ENCODE measurements around the gene CNTNAP2.

CNTNAP2 gene

GRCh38 chr7:146138926-146139325, 22.3 kb downstream of the CNTNAP2 start:
- no peak overlapping the region for H2BK5ac ChIP-seq (ENCODE audit: low read depth, low read length, poor library complexity)
- H2BK12ac ChIP-seq (ENCODE audit: low read length), result no peak overlapping the region
- H4K12ac ChIP-seq (ENCODE audit: low read depth, low read length), result no peak overlapping the region
- H3K23ac ChIP-seq (ENCODE audit: low read length), result no peak overlapping the region
- no peak overlapping the region for H3K4me3 ChIP-seq (ENCODE audit: low read depth, low read length)
- no peak overlapping the region for H3K18ac ChIP-seq (ENCODE audit: low read length)
- no peak overlapping the region for H3K4me2 ChIP-seq (ENCODE audit: low read length)
- WGBS (ENCODE audit: extremely low coverage, insufficient coverage, insufficient read length), result no CpG with 5 or more reads among the region's 4 CpGs
- no peak overlapping the region for H4K91ac ChIP-seq (ENCODE audit: low read depth, low read length)
- no peak overlapping the region for H2AFZ ChIP-seq (ENCODE audit: insufficient read depth, low read length, poor library complexity)
- H3K4ac ChIP-seq (ENCODE audit: low read depth, low read length), result no peak overlapping the region
- no peak overlapping the region for H2AK5ac ChIP-seq (ENCODE audit: low read length)
- H3K9ac ChIP-seq (ENCODE audit: low read length), result no peak overlapping the region
- no peaks in the 10 kb centered on the region for H3K4me1 ChIP-seq (ENCODE audit: control insufficient read depth in 1 of 2, insufficient read depth in 2 of 2, low read length in 2 of 2)
- H2BK120ac ChIP-seq (ENCODE audit: insufficient read depth, low read length, poor library complexity), result no peak overlapping the region
- no peaks in the 10 kb centered on the region for H3K27me3 ChIP-seq (ENCODE audit: insufficient read depth, low read length)
- no peak overlapping the region for H3K14ac ChIP-seq (ENCODE audit: low read length)
- DNase-seq, result no peak
- no peaks in the 10 kb centered on the region for H3K79me1 ChIP-seq (ENCODE audit: low read length)
- no peaks in the 10 kb centered on the region for H3K79me2 ChIP-seq (ENCODE audit: control insufficient read depth, insufficient read depth, low read length, poor library complexity)
- H3K27ac ChIP-seq (ENCODE audit: low read depth, low read length), result no peak overlapping the region
- no peaks in the 10 kb centered on the region for H3K36me3 ChIP-seq (ENCODE audit: control insufficient read depth in 1 of 2, insufficient read depth in 2 of 2, low read length in 2 of 2)
- no peaks in the 10 kb centered on the region for H3K9me3 ChIP-seq (ENCODE audit: insufficient read depth, low read depth, low read length)
- no peak overlapping the region for H4K8ac ChIP-seq (ENCODE audit: low read depth, low read length)

GRCh38 chr7:146146831-146147486, 30.4 kb downstream of the CNTNAP2 start:
- Histone ChIP-seq H3K27me3 (ENCODE audit: insufficient read depth, low read length) (no peaks in the 10 kb centered on the region), H3K4me2 (ENCODE audit: low read length) (no peak overlapping the region)

GRCh38 chr7:146150153-146150552, 33.6 kb downstream of the CNTNAP2 start:
- H3K14ac ChIP-seq (ENCODE audit: low read length), result no peak overlapping the region
- no peak overlapping the region for H3K18ac ChIP-seq (ENCODE audit: low read length)
- H3K9ac ChIP-seq (ENCODE audit: low read length), result no peak overlapping the region
- H3K9me3 ChIP-seq (ENCODE audit: insufficient read depth, low read depth, low read length), result no peaks in the 10 kb centered on the region
- H3K79me1 ChIP-seq (ENCODE audit: low read length), result no peaks in the 10 kb centered on the region
- H2AK5ac ChIP-seq (ENCODE audit: low read length), result no peak overlapping the region
- no peaks in the 10 kb centered on the region for H3K79me2 ChIP-seq (ENCODE audit: control insufficient read depth, insufficient read depth, low read length, poor library complexity)
- H4K8ac ChIP-seq (ENCODE audit: low read depth, low read length), result no peak overlapping the region
- no peak overlapping the region for H3K27ac ChIP-seq (ENCODE audit: low read depth, low read length)
- H3K4me3 ChIP-seq (ENCODE audit: low read depth, low read length), result no peak overlapping the region
- no peaks in the 10 kb centered on the region for H3K27me3 ChIP-seq (ENCODE audit: insufficient read depth, low read length)
- no peaks in the 10 kb centered on the region for H3K4me1 ChIP-seq (ENCODE audit: control insufficient read depth in 1 of 2, insufficient read depth in 2 of 2, low read length in 2 of 2)
- no peak overlapping the region for H2BK5ac ChIP-seq (ENCODE audit: low read depth, low read length, poor library complexity)
- H3K4me2 ChIP-seq (ENCODE audit: low read length), result no peak overlapping the region
- no peak overlapping the region for H3K23ac ChIP-seq (ENCODE audit: low read length)
- no peak overlapping the region for H3K4ac ChIP-seq (ENCODE audit: low read depth, low read length)
- H4K91ac ChIP-seq (ENCODE audit: low read depth, low read length), result no peak overlapping the region
- peak in 1 of 2 donors; percentile 30 for DNase-seq
- H2AFZ ChIP-seq (ENCODE audit: insufficient read depth, low read length, poor library complexity), result no peak overlapping the region
- H2BK12ac ChIP-seq (ENCODE audit: low read length), result no peak overlapping the region
- no peak overlapping the region for H4K12ac ChIP-seq (ENCODE audit: low read depth, low read length)
- H3K36me3 ChIP-seq (ENCODE audit: control insufficient read depth in 1 of 2, insufficient read depth in 2 of 2, low read length in 2 of 2), result no peaks in the 10 kb centered on the region
- no peak overlapping the region for H2BK120ac ChIP-seq (ENCODE audit: insufficient read depth, low read length, poor library complexity)

More at GRCh38 chr7:146146831-146147486, 30.4 kb downstream of the CNTNAP2 start:
- no peak overlapping the region for H3K23ac ChIP-seq (ENCODE audit: low read length)
- H3K18ac ChIP-seq (ENCODE audit: low read length), result no peak overlapping the region
- H2AFZ ChIP-seq (ENCODE audit: insufficient read depth, low read length, poor library complexity), result no peak overlapping the region
- no peak overlapping the region for H3K14ac ChIP-seq (ENCODE audit: low read length)
- no peaks in the 10 kb centered on the region for H3K79me1 ChIP-seq (ENCODE audit: low read length)
- no peaks in the 10 kb centered on the region for H3K79me2 ChIP-seq (ENCODE audit: control insufficient read depth, insufficient read depth, low read length, poor library complexity)
- no peak overlapping the region for H3K4ac ChIP-seq (ENCODE audit: low read depth, low read length)
- no peak overlapping the region for H2AK5ac ChIP-seq (ENCODE audit: low read length)
- no peak overlapping the region for H3K4me3 ChIP-seq (ENCODE audit: low read depth, low read length)
- no peak overlapping the region for H4K12ac ChIP-seq (ENCODE audit: low read depth, low read length)
- no peak overlapping the region for H2BK5ac ChIP-seq (ENCODE audit: low read depth, low read length, poor library complexity)
- H3K27ac ChIP-seq (ENCODE audit: low read depth, low read length), result no peak overlapping the region
- no peak overlapping the region for H2BK12ac ChIP-seq (ENCODE audit: low read length)
- no peak overlapping the region for H3K9ac ChIP-seq (ENCODE audit: low read length)
- no peak overlapping the region for H4K91ac ChIP-seq (ENCODE audit: low read depth, low read length)
- H3K9me3 ChIP-seq (ENCODE audit: insufficient read depth, low read depth, low read length), result no peaks in the 10 kb centered on the region
- no peak overlapping the region for H2BK120ac ChIP-seq (ENCODE audit: insufficient read depth, low read length, poor library complexity)
- DNase-seq, result no peak
- no peak overlapping the region for H4K8ac ChIP-seq (ENCODE audit: low read depth, low read length)
- H3K36me3 ChIP-seq (ENCODE audit: control insufficient read depth in 1 of 2, insufficient read depth in 2 of 2, low read length in 2 of 2), result no peaks in the 10 kb centered on the region
- no CpG with 5 or more reads among the region's 6 CpGs for WGBS (ENCODE audit: extremely low coverage, insufficient coverage, insufficient read length)
- no peaks in the 10 kb centered on the region for H3K4me1 ChIP-seq (ENCODE audit: control insufficient read depth in 1 of 2, insufficient read depth in 2 of 2, low read length in 2 of 2)

- Histone ChIP-seq H3K79me2 (ENCODE audit: control insufficient read depth, insufficient read depth, low read length, poor library complexity) (no peaks in the 10 kb centered on the region), H3K4me3 (ENCODE audit: low read depth, low read length) (no peak overlapping the region), H2BK5ac (ENCODE audit: low read depth, low read length, poor library complexity) (no peak overlapping the region), H3K4me2 (ENCODE audit: low read length) (no peak overlapping the region), H3K9ac (ENCODE audit: low read length) (no peak overlapping the region), H3K18ac (ENCODE audit: low read length) (no peak overlapping the region), H2AFZ (ENCODE audit: insufficient read depth, low read length, poor library complexity) (no peak overlapping the region), H3K14ac (ENCODE audit: low read length) (no peak overlapping the region), H3K79me1 (ENCODE audit: low read length) (no peaks in the 10 kb centered on the region), H2BK12ac (ENCODE audit: low read length) (no peak overlapping the region), H3K4ac (ENCODE audit: low read depth, low read length) (no peak overlapping the region), H3K36me3 (ENCODE audit: control insufficient read depth in 1 of 2, insufficient read depth in 2 of 2, low read length in 2 of 2) (no peaks in the 10 kb centered on the region), H3K27me3 (ENCODE audit: insufficient read depth, low read length) (no peaks in the 10 kb centered on the region), H3K27ac (ENCODE audit: low read depth, low read length) (no peak overlapping the region), H2BK120ac (ENCODE audit: insufficient read depth, low read length, poor library complexity) (no peak overlapping the region), H2AK5ac (ENCODE audit: low read length) (no peak overlapping the region), H3K9me3 (ENCODE audit: insufficient read depth, low read depth, low read length) (no peaks in the 10 kb centered on the region), H4K12ac (ENCODE audit: low read depth, low read length) (no peak overlapping the region), H3K4me1 (ENCODE audit: control insufficient read depth in 1 of 2, insufficient read depth in 2 of 2, low read length in 2 of 2) (no peaks in the 10 kb centered on the region), H3K23ac (ENCODE audit: low read length) (no peak overlapping the region), H4K91ac (ENCODE audit: low read depth, low read length) (no peak overlapping the region), H4K8ac (ENCODE audit: low read depth, low read length) (no peak overlapping the region)
- no peak for DNase-seq
- no CpG with 5 or more reads among the region's 2 CpGs for WGBS (ENCODE audit: extremely low coverage, insufficient coverage, insufficient read length)
Observed at GRCh38 chr7:146172112-146172511, 55.5 kb downstream of the CNTNAP2 start.
